LoVo (cell line): ENCODE measurements around the gene ADNP.

Experiments used
- DNase-seq: peaks from one replicate; pipeline ENCODE4 v3.0.0-alpha.2; 2016; ENCODE audit warnings: low spot score

Gene ADNP

DNA sequence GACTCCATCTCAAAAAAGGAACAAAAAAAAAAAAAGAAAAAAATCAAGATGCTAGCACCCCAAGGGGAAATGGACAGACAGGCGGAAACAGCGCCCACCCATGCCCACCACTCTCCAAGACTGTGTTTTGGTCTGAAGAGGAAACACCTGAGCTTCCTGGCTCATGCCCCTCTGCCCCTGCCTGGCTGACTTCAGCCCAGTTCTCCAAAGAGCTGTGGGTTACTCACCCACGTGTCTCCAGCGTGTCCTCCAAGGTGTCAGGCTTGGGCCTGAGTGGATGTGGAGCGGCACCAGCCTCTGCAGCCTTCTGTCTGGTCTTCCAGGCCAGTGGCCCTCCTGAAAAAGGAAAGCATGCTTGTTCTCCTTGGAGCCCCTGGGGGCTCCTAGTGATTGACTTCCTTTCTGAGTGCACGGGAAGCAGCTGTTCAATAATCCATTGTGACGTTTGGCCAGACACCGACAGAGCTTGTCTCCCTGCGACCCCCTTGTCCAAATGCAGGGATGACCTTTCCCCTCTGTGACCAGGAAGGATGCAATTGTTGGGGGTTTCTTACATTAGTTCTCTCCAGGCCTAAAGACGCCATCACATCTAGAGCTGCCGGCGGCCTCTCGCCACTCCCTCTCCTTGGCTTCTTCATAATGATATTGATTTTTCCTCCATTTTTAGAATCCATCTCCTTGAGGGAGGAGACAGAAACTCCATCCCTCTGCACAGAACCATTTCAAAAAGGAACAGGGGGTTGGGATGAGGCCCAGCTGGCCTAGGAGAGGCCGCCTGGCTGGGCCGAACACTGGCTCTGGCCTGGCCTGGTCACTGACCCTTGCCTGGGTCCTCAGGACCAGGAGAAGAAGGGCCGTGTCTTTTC is 58.4 kb downstream of the ADNP start:
- no peak for DNase-seq

- no peak for DNase-seq
These were observed 60.6 kb downstream of the ADNP start for GRCh38 chr20:50870561-50871161.

DNA sequence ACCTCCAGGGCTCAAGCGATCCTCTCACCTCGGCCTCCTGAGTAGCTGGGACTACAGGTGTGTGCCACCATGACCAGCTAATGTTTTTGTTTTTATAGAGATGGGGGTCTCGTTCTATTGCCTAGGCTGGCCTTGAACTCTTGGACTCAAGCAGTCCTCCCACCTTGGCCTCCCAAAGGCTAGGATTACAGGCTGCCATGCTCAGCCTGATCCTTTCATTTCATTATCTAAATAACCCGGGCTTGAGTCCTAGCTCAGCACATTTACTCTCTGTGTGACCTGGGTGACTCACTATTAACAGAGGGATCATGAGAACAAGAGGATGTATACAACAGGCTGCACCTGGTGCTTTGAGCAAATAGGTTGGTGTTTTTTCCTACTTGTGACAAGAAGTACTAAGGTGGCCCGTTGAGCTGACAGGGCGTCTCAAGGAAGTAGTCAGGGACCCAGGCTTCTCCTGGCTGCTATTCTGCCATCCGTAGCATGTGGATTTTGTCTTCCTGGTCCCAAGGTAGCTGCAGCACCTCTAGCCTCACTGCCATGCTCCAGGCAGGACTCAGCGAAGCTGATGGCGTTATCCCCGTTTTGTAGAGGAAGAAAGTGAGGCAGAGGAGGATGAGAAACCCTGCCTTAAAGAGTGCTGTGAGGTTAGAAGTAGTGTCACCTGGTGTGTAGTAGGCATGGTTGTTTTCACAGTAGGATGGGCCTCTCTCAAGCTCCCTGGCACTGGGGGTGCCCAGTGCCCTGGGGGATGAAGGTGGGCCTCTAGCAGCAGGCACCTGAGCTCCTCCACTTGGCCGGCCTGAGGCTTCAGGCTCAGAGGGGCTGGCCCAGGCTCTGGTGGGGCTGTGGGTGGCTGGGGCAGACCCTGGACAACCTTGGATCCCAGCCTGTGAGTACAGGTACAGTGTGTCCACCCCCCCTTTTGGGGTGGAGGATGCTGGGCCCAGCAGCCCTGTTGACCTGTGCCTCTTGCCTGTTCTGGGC is 62.4 kb downstream of the ADNP start:
- DNase-seq: no peak

GRCh38 chr20:50867805-50868204 is 63.4 kb downstream of the ADNP start:
- no peak for DNase-seq

GRCh38 chr20:50866831-50867230 is 64.4 kb downstream of the ADNP start:
- DNase-seq: no peak

DNA sequence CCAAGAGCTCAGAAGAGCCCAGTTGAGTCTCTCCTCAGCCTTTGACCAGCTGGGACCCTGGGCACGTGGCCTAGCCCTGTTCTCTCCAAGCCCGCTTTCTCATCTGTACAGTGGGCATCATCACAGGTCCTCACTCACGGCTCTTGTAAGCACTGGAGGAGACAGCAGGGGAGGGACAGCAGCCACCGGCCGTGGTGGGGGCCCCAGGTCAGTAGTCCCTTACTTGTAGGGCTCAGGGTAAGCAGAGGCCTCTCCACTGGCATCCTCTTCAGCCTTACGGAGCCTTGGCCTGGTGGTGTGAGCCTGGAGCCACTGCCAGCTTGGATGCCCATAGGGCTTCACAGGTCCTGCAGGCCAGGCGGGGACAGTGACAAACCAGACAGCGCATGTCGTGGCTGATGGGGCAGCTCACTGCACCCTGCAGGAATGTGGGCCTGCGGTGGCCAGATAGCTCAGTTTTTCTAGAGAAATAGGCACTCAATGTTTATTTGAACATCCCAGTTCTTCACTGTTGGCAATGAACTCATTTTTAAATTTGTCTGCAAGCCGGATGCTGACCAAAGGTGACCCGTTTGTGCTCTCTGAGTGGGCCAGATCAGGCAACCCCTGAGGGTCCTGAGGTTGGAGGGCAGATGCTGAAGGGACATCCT is 65.1 kb downstream of the ADNP start:
- no peak for DNase-seq

DNA sequence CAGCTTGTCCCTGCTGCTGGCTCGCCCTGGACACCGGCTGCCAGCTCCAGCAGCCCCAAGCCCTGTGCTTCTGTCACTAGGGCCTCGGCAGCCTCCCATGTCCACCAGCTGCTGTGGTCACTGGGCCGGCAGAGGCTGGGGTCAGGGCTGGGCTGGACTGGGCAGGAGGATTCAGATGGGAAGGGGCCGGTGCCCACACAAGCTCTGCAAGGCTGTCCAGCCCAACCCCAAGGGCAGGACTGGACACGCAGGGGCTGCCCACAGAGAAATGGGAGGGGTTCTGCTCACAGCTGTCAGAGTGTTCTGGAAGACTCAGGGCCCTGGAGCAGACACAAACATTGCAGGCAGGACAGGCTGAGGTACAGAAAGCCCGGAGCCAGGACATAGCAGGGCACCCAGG is 65.6 kb downstream of the ADNP start:
- no peak for DNase-seq

DNA sequence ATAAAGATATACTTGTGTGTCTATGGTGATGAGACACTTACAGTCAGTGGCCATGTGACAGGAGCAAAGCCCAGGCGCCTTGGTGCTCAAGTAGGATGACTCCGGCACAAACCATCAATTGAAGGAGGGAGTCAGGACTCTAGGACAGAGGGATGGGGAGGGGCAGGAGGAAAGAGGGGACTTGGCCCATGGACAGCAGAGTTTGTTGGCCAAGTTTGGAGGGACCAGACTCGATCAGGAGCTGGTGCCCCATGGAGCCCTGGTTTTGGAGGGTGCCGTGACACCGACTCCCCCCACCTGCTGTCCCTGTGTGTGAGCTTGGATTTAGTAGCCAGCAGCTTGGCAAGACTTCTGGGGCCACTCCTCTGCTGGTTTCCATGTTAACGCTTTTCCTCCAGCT is 66.1 kb downstream of the ADNP start:
- DNase-seq: no peak

GRCh38 chr20:50862546-50862945 is 68.7 kb downstream of the ADNP start:
- DNase-seq: no peak

- DNase-seq: no peak
These were observed 70.2 kb downstream of the ADNP start for GRCh38 chr20:50861012-50861411.

DNA sequence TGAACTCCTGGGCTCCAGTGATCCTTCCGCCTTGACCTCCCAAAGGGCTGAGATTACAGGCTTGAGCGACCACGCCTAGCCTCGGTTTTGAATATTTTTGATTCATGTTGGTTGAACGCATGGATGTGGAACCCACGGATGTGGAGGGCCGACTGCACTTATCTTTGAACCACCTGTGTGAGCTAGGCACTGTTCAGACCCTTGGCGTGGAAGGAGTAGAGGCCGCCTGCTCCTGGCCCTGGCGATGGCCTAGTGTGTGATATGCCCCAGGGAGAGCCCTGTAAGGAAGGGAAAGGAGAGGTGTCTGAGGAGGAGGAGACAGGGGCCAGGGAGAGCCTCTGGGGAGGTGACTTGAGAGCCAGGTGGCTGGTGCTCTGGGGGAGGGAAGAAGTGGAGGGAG is 72.1 kb downstream of the ADNP start:
- no peak for DNase-seq

DNA sequence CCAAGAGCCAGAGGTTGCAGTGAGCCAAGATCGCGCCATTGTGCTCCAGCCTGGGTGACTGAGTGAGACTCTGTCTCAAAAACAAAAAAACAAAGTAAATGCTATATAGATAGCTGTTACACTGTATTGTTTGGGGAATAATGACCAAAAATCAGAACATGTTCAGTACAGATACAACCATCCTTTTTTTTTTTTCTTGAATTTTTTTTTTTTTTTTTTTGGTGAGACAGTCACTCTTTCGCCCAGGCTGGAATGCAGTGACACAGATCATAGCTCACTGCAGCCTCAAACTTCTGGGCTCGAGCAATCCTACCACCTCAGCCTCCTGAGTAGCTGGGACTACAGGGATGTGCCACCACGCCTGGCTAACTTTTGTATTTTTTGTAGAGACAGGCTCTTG is 72.7 kb downstream of the ADNP start:
- DNase-seq: no peak

DNA sequence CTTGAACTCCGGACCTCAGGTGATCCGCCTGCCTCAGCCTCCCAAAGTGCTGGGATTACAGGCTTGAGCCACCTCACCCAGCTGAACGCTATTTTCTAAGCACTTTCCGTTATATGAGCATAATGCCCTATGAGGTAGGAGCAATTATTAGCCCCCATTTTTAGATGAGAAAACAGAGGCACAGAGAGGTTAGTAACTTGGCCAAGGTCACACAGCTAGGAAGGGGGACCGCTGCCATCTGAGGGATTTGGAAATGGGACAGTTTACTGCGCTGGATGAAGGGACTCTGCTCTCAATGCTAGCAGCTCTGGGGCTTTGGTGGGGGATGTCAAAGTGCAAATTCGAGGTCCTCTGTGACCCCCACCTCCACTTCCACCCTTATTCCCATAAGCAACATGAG is 73.9 kb downstream of the ADNP start:
- no peak for DNase-seq

GRCh38 chr20:50856475-50857041 is 74.7 kb downstream of the ADNP start:
- no peak for DNase-seq

DNA sequence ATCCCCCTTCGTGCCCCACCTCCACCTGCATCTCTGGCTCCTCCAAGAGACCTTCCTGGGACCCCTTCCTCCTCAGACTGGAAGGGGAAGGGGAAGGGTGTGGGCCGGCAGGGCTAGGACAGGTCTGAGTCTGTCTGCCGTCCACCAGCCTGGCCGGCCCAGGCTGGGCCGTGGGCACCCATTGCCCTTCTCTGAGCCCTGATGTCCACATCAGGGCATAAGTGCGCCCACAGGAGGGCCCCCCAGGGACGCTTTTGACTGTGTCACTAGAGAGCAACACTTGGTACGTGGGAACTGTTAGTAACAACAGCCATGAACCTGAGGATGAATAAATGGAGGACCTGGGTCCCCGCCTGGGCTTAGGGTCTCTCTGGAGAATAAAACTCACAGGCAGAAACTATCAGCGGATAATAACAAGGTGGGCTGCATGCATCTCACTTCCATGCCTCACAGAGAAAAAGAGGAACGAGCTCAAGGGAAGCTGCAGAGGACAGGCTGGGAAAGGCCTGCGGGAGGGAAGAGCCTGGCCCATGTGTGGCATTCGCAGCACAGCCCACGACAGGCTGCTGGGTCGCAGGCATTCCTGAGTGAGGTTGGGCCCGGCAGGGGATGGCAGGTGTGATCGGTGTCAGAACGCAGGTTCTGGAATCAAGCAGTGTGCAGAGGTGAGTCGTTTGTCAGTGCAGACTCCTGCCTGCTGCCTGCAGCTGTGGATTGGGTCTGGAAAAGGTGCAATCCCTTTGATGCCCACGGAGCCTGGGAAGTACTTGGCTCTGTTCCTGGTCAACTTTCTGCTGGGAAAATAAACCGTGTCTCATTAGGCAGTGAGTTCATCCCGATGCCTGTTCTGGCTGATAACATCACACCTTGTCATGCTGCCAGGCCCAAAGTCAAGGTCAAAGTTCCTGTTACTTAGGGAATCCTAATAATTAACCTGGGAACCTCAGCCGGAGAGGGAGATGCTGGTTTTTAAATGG is 75.5 kb downstream of the ADNP start:
- peak; percentile 64 for DNase-seq

DNA sequence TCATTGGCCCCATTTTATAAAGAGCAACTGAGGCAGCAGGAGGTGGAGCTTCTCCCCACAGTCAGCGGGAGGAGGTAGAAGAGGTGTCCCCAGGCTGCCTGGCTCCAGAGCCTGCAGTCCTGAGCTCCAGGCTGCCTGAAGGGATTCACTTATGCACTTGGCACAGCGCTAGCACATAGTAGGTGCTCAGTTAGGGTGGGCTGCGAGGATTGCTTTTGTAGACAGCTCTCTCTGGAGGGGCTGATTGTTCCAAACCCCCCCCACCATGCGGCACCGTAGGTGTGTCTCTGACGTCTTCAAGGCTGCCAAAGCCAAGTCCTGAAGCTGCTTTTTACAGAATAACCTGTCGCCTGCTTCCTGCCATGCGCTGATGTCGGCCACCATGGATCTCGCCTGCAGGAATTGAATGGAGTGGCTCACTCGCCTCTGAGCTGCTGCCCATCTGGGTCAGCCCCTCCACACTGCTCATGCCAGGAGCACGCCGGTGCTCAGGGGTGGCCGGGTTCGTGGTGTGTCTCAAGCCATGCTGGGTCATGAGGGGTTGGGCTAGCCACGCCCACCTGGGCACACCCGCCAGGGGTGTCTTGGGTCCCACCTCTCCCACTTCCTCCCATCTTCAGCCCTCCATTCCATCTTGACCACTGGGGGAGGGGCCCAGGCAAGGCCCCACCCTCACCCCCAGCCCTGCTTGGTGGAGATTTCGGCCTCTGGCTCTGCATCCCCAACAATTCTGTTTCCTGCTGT is 76.6 kb downstream of the ADNP start:
- DNase-seq: no peak

DNA sequence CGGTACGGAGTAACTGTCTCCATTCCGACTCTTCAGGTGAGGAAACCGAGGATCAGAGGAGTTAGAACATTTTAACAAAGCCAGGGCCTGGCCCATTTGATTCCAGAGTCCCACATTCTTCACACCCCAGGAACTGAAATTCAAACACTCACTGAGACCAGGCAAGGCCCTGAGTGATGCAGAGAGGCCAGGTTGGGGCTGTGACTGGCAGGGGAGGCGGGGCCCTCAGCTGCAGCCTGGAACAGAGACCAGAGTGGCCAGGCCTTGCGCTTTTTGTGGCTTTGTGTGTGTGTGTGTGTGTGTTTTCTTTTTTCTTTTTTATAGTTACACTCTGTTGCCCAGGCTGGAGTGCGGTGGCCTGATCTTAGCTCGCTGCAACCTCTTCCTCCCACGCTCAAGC is 79.2 kb downstream of the ADNP start:
- no peak for DNase-seq

DNA sequence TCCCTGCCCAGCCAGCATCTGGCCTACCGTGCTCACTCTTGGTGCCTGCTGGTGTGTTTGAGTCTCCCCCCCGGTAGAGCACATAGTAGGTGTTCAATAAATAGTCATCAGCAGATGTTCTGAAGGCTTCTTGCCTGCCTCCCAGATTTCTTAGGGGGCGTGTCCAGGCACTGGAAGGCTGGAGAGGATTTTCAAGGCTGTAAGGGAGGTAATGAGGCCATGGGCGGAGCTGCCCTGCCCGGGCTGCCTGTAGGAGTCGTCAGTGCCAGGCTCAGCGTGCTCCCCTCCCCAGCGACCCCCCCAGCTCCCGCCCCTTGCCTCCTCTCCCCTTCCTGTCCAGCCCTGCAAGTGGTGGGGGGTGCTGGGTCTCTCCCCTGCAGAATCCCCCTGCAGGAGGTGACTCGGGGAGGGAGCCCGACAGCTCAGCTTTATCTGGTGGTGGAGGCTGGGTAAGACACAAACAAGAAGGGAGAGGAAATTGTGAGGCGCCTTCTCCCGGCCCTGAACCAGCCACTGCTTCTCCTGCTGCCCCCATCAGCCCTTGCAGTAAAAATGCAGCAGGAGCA is 80.4 kb downstream of the ADNP start:
- DNase-seq: no peak
